ENCODE results near the gene OR10T2.
"Not testable (repeated sequence)": the region's sequence is repeated elsewhere in the genome, so short reads cannot be mapped to it uniquely, and the experiment has no call there.

DNA sequence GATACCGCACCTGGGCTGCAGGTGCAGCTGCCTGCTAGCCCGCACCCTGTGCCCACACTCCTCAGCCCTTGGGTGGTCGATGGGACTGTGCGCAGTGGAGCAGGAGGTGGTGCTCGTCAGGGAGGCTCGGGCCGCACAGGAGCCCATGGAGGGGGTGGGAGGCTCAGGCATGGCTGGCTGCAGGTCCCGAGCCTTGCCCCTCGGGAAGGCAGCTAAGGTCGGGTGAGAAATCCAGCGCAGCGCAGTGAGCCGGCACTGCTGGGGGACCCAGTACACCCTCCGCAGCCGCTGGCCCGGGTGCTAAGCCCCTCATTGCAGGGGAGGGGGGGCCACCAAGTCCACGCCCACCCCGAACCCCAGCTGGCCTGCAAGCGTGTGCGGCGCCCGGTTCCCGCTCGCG is 25.2 kb downstream of the OR10T2 start:
- TF ChIP-seq EZH2 (IDR thresholded peaks at IDR 0.05); POLR2AphosphoS5 (IDR thresholded peaks at IDR 0.05; ENCODE audit: borderline replicate concordance, low read depth, low read length); FOXP2 (optimal IDR thresholded peaks at IDR 0.05; ENCODE audit: control extremely low read depth, extremely low read length, insufficient read depth): not testable (repeated sequence)

Data from SK-N-MC (cell line).